Epithelial cell of proximal tubule (primary cell): ENCODE measurements around the gene RGS9. TPM values are rescaled to one million over a fixed set of nuclear protein-coding genes. Genes with fewer than 3 reads are reported as not detected.
"Not testable (repeated sequence)": the region's sequence is repeated elsewhere in the genome, so short reads cannot be mapped to it uniquely, and the experiment has no call there.

Experiments
- DNase-seq: peaks from one replicate; pipeline ENCODE4 v3.0.0-alpha.2; 2011; ENCODE audit warnings: low read depth
- H3K4me3 ChIP-seq: 2 replicates; pipeline ENCODE4 v1.5.1; 2011; ENCODE audit warnings: low read depth, mild to moderate bottlenecking, low read length
- total RNA-seq: library from RNA; depleted of rRNA; stranded (reverse); fragments of >200 nt; gene quantifications from 2 replicates; pipeline ENCODE4 v1.2.3, GENCODE V29; 2015
- TF ChIP-seq, protein P1 (sequence below): conservative IDR thresholded peaks from 2 replicates; pipeline ENCODE4 v1.5.1; 2012; ENCODE audit warnings: low read depth, mild to moderate bottlenecking, low read length

RGS9 gene
- total RNA-seq, 1 donor from 2014 or later, result 5.2 TPM

GRCh38 chr17:65205655-65206054, 68.5 kb downstream of the RGS9 start:
- DNase-seq, result no peak
- H3K4me3 ChIP-seq, result no peak overlapping the region
- TF ChIP-seq, protein P1, sequence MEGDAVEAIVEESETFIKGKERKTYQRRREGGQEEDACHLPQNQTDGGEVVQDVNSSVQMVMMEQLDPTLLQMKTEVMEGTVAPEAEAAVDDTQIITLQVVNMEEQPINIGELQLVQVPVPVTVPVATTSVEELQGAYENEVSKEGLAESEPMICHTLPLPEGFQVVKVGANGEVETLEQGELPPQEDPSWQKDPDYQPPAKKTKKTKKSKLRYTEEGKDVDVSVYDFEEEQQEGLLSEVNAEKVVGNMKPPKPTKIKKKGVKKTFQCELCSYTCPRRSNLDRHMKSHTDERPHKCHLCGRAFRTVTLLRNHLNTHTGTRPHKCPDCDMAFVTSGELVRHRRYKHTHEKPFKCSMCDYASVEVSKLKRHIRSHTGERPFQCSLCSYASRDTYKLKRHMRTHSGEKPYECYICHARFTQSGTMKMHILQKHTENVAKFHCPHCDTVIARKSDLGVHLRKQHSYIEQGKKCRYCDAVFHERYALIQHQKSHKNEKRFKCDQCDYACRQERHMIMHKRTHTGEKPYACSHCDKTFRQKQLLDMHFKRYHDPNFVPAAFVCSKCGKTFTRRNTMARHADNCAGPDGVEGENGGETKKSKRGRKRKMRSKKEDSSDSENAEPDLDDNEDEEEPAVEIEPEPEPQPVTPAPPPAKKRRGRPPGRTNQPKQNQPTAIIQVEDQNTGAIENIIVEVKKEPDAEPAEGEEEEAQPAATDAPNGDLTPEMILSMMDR, result no peak

- DNase-seq, H3K4me3 ChIP-seq: not testable (repeated sequence)
Measured at GRCh38 chr17:65207448-65207847, 70.3 kb downstream of the RGS9 start.

GRCh38 chr17:65208717-65209116, 71.5 kb downstream of the RGS9 start:
- TF ChIP-seq, protein P1, result no peak
- DNase-seq, result no peak
- H3K4me3 ChIP-seq, result no peak overlapping the region

DNA sequence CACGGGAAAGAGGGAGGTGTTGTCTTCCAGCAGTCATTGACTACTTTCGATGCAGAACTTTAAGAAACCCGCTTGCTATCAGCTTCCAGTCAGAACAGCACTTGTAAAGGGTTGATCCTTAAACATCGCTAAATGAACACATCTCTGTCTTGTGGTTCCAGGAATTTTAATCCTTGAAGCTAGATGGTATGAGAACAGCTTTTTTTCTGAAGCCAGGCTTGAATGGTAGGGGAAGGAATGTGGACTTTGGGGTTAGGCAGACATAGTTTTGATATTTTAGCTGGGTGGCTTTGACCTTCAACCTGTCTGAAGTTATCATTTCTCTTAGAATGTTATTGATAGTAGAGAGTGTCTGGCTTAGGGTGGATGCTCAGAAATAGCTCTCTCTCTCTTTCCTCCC, 81.1 kb downstream of the RGS9 start:
- no peak for DNase-seq
- no peak overlapping the region for H3K4me3 ChIP-seq
- TF ChIP-seq, protein P1, result no peak

DNA sequence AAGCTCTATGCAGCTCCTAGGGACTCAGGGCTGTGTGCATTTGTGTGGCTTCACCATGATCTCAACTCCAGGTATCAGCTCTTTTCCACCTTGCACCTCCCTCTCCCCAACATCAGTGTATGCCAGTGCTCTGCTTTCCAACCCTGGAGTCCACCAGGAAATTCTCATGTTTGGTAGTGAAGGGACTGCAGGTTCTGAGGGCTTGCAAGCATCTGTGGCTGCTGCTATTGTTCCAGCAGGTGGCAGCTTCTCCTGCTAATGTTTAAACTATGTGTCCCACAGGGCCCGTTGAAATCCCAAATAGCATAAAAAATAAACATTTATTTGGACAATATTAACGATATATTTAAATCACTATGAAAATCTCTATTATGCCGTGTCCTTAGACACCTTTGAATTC, 82.0 kb downstream of the RGS9 start:
- DNase-seq, result no peak
- TF ChIP-seq, protein P1, result peak; percentile 33
- no peak overlapping the region for H3K4me3 ChIP-seq

DNA sequence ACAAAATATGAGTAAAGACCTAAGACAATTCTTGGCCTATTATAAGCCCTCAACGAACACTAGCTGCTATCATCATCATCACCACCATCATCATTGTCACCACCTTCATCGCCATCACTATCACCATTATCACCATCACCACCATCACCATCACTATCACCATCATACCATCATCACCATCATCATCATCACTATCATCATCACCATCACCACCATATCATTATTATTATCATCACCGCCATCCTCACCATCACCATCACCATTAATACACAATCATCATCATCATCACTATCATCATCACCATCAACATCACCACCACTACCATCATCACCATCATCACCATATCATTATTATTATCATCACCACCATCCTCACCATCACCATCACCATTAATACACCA, 82.5 kb downstream of the RGS9 start:
- TF ChIP-seq, protein P1, result no peak
- no peak overlapping the region for H3K4me3 ChIP-seq
- DNase-seq, result no peak

DNA sequence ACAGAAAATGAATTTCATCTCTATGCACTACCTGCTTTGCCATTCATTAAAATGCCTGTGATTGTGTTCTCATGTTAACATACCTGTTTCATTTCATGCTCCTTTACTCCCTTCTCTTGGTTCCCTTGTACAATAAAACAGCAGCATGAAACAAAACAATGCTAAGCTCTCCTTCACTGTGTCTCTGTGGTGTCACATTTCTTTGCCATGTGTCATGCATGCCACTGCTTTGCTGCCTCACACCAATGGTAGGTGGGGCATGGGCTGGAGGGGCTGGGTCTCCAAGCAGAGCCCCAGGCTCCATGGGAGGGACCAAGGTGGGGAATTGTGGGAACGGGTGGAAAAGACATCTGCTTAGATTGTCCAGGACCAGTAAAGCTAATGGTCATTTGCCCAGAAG, 83.6 kb downstream of the RGS9 start:
- TF ChIP-seq, protein P1, result no peak
- H3K4me3 ChIP-seq, result no peak overlapping the region
- DNase-seq, result no peak
